GM23338 (cell line): ENCODE results near the gene DNAL1.

Experiments used
- EZH2 ChIP-seq: fragments of 200-600 bp; sonication (generic); IDR thresholded peaks from one replicate; pipeline ENCODE4 v1.8.0; 2017; ENCODE audit warnings: antibody characterized with exemption, mild to moderate bottlenecking, low read depth; ENCODE audit not compliant: unreplicated experiment
- EZH2phosphoT487 ChIP-seq: fragments of 200-600 bp; sonication (generic); IDR thresholded peaks from one replicate; pipeline ENCODE4 v1.8.1; 2018; ENCODE audit warnings: antibody characterized with exemption; ENCODE audit not compliant: unreplicated experiment
- POLR2AphosphoS5 ChIP-seq: IDR thresholded peaks from 2 replicates; pipeline ENCODE4 v1.6.1; 2016; ENCODE audit warnings: antibody characterized with exemption, low read depth
- TF ChIP-seq, protein P1 (sequence below): IDR thresholded peaks from one replicate; pipeline ENCODE4 v1.6.1; 2018; ENCODE audit warnings: antibody characterized with exemption; ENCODE audit not compliant: unreplicated experiment

DNA sequence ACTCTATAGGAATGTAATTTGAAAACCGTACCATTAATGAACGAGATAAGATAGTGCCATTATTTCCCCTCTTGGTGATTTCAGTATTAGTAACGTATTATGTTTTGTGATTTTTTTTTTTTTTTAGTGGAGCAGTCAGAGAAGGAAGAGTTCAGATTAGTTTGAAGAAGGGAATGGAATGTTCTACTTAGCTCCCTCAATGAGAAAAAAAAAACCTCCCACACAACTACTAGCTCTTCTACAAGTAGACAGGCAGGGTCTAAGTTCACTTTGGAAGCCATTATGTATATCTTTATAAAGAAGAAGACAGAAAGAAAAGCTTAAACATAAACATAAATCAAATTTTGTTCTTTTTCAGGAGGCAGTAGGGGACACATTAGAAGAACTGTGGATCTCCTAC is 42.1 kb downstream of the DNAL1 start:
- TF ChIP-seq EZH2 (no peak), EZH2phosphoT487 (no peak), POLR2AphosphoS5 (no peak)
- TF ChIP-seq, protein P1, sequence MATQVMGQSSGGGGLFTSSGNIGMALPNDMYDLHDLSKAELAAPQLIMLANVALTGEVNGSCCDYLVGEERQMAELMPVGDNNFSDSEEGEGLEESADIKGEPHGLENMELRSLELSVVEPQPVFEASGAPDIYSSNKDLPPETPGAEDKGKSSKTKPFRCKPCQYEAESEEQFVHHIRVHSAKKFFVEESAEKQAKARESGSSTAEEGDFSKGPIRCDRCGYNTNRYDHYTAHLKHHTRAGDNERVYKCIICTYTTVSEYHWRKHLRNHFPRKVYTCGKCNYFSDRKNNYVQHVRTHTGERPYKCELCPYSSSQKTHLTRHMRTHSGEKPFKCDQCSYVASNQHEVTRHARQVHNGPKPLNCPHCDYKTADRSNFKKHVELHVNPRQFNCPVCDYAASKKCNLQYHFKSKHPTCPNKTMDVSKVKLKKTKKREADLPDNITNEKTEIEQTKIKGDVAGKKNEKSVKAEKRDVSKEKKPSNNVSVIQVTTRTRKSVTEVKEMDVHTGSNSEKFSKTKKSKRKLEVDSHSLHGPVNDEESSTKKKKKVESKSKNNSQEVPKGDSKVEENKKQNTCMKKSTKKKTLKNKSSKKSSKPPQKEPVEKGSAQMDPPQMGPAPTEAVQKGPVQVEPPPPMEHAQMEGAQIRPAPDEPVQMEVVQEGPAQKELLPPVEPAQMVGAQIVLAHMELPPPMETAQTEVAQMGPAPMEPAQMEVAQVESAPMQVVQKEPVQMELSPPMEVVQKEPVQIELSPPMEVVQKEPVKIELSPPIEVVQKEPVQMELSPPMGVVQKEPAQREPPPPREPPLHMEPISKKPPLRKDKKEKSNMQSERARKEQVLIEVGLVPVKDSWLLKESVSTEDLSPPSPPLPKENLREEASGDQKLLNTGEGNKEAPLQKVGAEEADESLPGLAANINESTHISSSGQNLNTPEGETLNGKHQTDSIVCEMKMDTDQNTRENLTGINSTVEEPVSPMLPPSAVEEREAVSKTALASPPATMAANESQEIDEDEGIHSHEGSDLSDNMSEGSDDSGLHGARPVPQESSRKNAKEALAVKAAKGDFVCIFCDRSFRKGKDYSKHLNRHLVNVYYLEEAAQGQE, result no peak
